H9 (cell line): ENCODE data around the gene FLRT2. TPM values are rescaled to one million over a fixed set of nuclear protein-coding genes. Genes with fewer than 3 reads are reported as not detected.
A peak's percentile ranks its signal among the peaks of the same experiment; 100 is the strongest.

ENCODE experiments used
- DNase-seq: peaks from one replicate; pipeline ENCODE4 v3.0.0-alpha.2; 2017
- H2AFZ ChIP-seq: one replicate; pipeline ENCODE4 v1.6.1; 2013; ENCODE audit warnings: mild to moderate bottlenecking, low read length, control low read depth, moderate library complexity
- H2AK5ac ChIP-seq: 2 replicates; pipeline ENCODE4 v1.6.1; 2013; ENCODE audit warnings: low read length, control low read depth, mixed read lengths; ENCODE audit not compliant: insufficient read length
- H2BK120ac ChIP-seq: one replicate; pipeline ENCODE4 v1.6.1; 2013; ENCODE audit warnings: low read depth, mild to moderate bottlenecking, low read length, control low read depth, inconsistent platforms; ENCODE audit not compliant: poor library complexity, severe bottlenecking
- H2BK12ac ChIP-seq: 2 replicates; pipeline ENCODE4 v1.6.1; 2013; ENCODE audit warnings: low read length, control low read depth, mixed read lengths, low read depth; ENCODE audit not compliant: insufficient read length
- H2BK15ac ChIP-seq: 2 replicates; pipeline ENCODE4 v1.6.1; 2013; ENCODE audit warnings: low read depth, low read length, control low read depth
- H2BK20ac ChIP-seq: one replicate; pipeline ENCODE4 v1.6.1; 2013; ENCODE audit warnings: low read depth, mild to moderate bottlenecking, low read length, control low read depth, inconsistent platforms; ENCODE audit not compliant: poor library complexity, severe bottlenecking
- H2BK5ac ChIP-seq: 2 replicates; pipeline ENCODE4 v1.6.1; 2013; ENCODE audit warnings: low read length, control low read depth, mixed read lengths; ENCODE audit not compliant: insufficient read length
- H3K14ac ChIP-seq: 2 replicates; pipeline ENCODE4 v1.6.1; 2013; ENCODE audit warnings: low read length, control low read depth; ENCODE audit not compliant: insufficient read depth
- H3K18ac ChIP-seq: 2 replicates; pipeline ENCODE4 v1.6.1; 2013; ENCODE audit warnings: low read depth, mild to moderate bottlenecking, mixed read lengths, low read length, control low read depth; ENCODE audit not compliant: insufficient read length
- H3K23ac ChIP-seq: 2 replicates; pipeline ENCODE4 v1.6.1; 2013; ENCODE audit warnings: low read length, control low read depth, mixed read lengths, low read depth; ENCODE audit not compliant: insufficient read length
- H3K23me2 ChIP-seq: 2 replicates; pipeline ENCODE4 v1.6.1; 2013; ENCODE audit warnings: low read depth, mild to moderate bottlenecking, mixed read lengths, low read length, control low read depth; ENCODE audit not compliant: insufficient read length, poor library complexity, severe bottlenecking
- H3K27ac ChIP-seq: 2 replicates; pipeline ENCODE4 v1.5.1; 2013; ENCODE audit warnings: low read length, control low read depth, mixed read lengths, low read depth; ENCODE audit not compliant: insufficient read length
- H3K27me3 ChIP-seq: 2 replicates; pipeline ENCODE4 v1.6.1; 2013; ENCODE audit warnings: low read length, control low read depth, inconsistent platforms; ENCODE audit not compliant: insufficient read depth
- H3K4ac ChIP-seq: 2 replicates; pipeline ENCODE4 v1.6.1; 2013; ENCODE audit warnings: low read depth, mild to moderate bottlenecking, control low read depth, inconsistent platforms, low read length, moderate library complexity
- H3K4me1 ChIP-seq: 2 replicates; pipeline ENCODE4 v1.6.1; 2013; ENCODE audit warnings: low read length, control low read depth, inconsistent platforms; ENCODE audit not compliant: insufficient read depth
- H3K4me2 ChIP-seq: 2 replicates; pipeline ENCODE4 v1.6.1; 2013; ENCODE audit warnings: low read length, control low read depth, mixed read lengths; ENCODE audit not compliant: insufficient read length, insufficient read depth
- H3K56ac ChIP-seq: 2 replicates; pipeline ENCODE4 v1.6.1; 2013; ENCODE audit warnings: low read depth, mild to moderate bottlenecking, mixed read lengths, low read length, control low read depth; ENCODE audit not compliant: insufficient read length
- H3K79me1 ChIP-seq: 2 replicates; pipeline ENCODE4 v1.6.1; 2013; ENCODE audit warnings: low read depth, mild to moderate bottlenecking, moderate library complexity, low read length, control low read depth, inconsistent platforms; ENCODE audit not compliant: insufficient read depth, poor library complexity, severe bottlenecking
- H3K79me2 ChIP-seq: 2 replicates; pipeline ENCODE4 v1.6.1; 2013; ENCODE audit warnings: low read length, control low read depth, inconsistent platforms; ENCODE audit not compliant: insufficient read depth
- H3K9ac ChIP-seq: 2 replicates; pipeline ENCODE4 v1.6.1; 2013; ENCODE audit warnings: low read length, control low read depth, mixed read lengths; ENCODE audit not compliant: insufficient read length; ENCODE audit errors: extremely low read depth
- H3K9me3 ChIP-seq: one replicate; pipeline ENCODE4 v1.6.1; 2013; ENCODE audit warnings: low read depth, low read length, inconsistent platforms; ENCODE audit not compliant: control insufficient read depth
- H3T11ph ChIP-seq: one replicate; pipeline ENCODE4 v1.6.1; 2013; ENCODE audit warnings: mild to moderate bottlenecking, low read length, control low read depth, inconsistent platforms
- H4K20me1 ChIP-seq: one replicate; pipeline ENCODE4 v1.6.1; 2013; ENCODE audit not compliant: control insufficient read depth, insufficient read length, insufficient read depth
- H4K5ac ChIP-seq: 2 replicates; pipeline ENCODE4 v1.6.1; 2013; ENCODE audit warnings: low read depth, mild to moderate bottlenecking, mixed read lengths, low read length, control low read depth; ENCODE audit not compliant: insufficient read length
- H4K8ac ChIP-seq: replicated peaks from 2 replicates; pipeline ENCODE4 v1.6.1; 2013; ENCODE audit warnings: low read length, control low read depth, mixed read lengths, low read depth; ENCODE audit not compliant: insufficient read length
- H4K91ac ChIP-seq: 2 replicates; pipeline ENCODE4 v1.6.1; 2013; ENCODE audit warnings: low read depth, mild to moderate bottlenecking, moderate library complexity, mixed read lengths, low read length, control low read depth; ENCODE audit not compliant: insufficient read length
- H3K27ac Mint-ChIP-seq, 3 experiments: 2 replicates in 2 of 3; 3 replicates in 1 of 3; pipeline ENCODE4 v1.8.0; 2020 to 2021; ENCODE audit warnings: mixed read lengths in 3 of 3, mild to moderate bottlenecking in 1 of 3, moderate library complexity in 1 of 3
- H3K27me3 Mint-ChIP-seq: 2 replicates; pipeline ENCODE4 v1.8.0; 2021; ENCODE audit warnings: low read depth, mild to moderate bottlenecking, moderate library complexity, mixed read lengths
- H3K36me3 Mint-ChIP-seq, 3 experiments: 2 replicates in 2 of 3; 3 replicates in 1 of 3; pipeline ENCODE4 v1.8.0; 2020 to 2021; ENCODE audit warnings: low read depth in 3 of 3, mixed read lengths in 3 of 3; ENCODE audit not compliant: insufficient read depth in 1 of 3
- H3K4me1 Mint-ChIP-seq, 2 experiments: 2 replicates each; pipeline ENCODE4 v1.8.0; 2020; ENCODE audit warnings: mixed read lengths in 2 of 2
- H3K4me3 Mint-ChIP-seq, 2 experiments: 2 replicates in 1 of 2; 3 replicates in 1 of 2; pipeline ENCODE4 v1.8.0; 2020 to 2021; ENCODE audit warnings: mild to moderate bottlenecking in 2 of 2, mixed read lengths in 2 of 2, moderate library complexity in 1 of 2
- H3K9me3 Mint-ChIP-seq, 2 experiments: 2 replicates in 1 of 2; 3 replicates in 1 of 2; pipeline ENCODE4 v1.8.0; 2020; ENCODE audit warnings: mild to moderate bottlenecking in 2 of 2, mixed read lengths in 2 of 2, moderate library complexity in 1 of 2
- WGBS: extraction: QIAGEN DNeasy Blood & Tissue Kit; methylation state at CpG from one replicate; pipeline ENCODE4 v1.1.7; 2013; ENCODE audit warnings: missing lambda C conversion rate, low lambda C conversion rate, mixed read lengths; ENCODE audit not compliant: insufficient read length; ENCODE audit errors: extremely low coverage; 5-methylcytosine and 5-hydroxymethylcytosine counted together
- total RNA-seq: library from RNA; stranded (reverse); gene quantifications from 2 replicates; pipeline ENCODE4 v1.2.1, GENCODE V29; 2021
- TF ChIP-seq, protein P1 (sequence below): fragments of 200-600 bp; sonication (generic); conservative IDR thresholded peaks from 3 replicates; pipeline ENCODE4 v1.8.0; 2021; ENCODE audit warnings: antibody characterized with exemption, mild to moderate bottlenecking

The FLRT2 gene
- total RNA-seq, 1 experiment from 2014 or later = 3.3 TPM

DNA sequence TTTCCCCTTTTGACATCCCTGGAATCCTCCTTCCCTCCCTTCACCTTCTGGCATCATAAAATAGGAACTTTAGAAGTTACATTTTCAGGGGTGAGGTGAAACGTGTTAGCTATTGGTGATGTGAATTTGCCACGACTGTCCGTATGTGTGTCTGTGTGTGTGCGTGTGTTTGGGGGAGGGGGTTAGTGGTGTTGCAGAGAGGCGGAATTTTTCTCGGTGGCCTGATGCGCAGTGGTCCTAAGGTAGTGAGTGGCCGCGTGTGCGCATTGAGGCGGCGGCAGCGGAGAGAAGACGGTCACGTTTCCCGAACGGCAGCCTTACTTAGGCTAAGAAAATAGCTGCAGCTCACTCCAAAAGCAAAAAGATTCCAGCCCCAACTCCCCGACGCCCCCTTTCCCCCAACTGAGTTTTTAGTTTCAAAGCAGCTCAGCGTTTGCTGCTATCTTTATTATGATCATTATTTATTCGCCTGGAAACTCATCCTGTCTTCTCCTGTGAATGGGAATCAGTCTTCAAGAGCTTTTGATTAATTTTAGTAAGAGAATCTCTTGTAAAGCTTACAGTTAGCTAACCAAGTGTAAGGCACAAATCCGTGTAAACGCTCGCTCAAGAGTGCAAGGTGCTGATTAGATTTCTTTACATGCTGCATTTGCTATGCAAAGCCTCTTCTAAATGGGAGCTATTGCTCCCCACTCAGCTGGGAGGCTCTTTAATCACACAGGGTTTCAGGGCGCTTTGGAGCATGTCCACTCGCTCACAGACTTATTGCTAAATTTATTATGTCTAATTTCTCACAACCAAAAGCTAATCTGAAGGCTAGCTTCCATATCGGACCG lies 4.7 kb downstream of the FLRT2 start:
- peaks cover 55% of the 10 kb centered on the region in 2 experiments for H3K4me1 Mint-ChIP-seq
- no peak overlapping the region for H2BK20ac ChIP-seq
- no peak overlapping the region for H4K5ac ChIP-seq
- whole genome bisulfite sequencing = no CpG with 5 or more reads among the region's 28 CpGs
- no peaks in the 10 kb centered on the region for H3K9me3 ChIP-seq
- H4K20me1 ChIP-seq = no peaks in the 10 kb centered on the region
- no peak overlapping the region for H3K9ac ChIP-seq
- no peaks in the 10 kb centered on the region for H3K79me2 ChIP-seq
- no peaks in the 10 kb centered on the region; a peak in 1 of 7 replicates for H3K36me3 Mint-ChIP-seq
- TF ChIP-seq, protein P1, sequence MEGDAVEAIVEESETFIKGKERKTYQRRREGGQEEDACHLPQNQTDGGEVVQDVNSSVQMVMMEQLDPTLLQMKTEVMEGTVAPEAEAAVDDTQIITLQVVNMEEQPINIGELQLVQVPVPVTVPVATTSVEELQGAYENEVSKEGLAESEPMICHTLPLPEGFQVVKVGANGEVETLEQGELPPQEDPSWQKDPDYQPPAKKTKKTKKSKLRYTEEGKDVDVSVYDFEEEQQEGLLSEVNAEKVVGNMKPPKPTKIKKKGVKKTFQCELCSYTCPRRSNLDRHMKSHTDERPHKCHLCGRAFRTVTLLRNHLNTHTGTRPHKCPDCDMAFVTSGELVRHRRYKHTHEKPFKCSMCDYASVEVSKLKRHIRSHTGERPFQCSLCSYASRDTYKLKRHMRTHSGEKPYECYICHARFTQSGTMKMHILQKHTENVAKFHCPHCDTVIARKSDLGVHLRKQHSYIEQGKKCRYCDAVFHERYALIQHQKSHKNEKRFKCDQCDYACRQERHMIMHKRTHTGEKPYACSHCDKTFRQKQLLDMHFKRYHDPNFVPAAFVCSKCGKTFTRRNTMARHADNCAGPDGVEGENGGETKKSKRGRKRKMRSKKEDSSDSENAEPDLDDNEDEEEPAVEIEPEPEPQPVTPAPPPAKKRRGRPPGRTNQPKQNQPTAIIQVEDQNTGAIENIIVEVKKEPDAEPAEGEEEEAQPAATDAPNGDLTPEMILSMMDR = no peak
- H3K27ac Mint-ChIP-seq = no peak overlapping the region
- no peak overlapping the region for H2BK12ac ChIP-seq
- no peak overlapping the region for H2BK120ac ChIP-seq
- peak overlapping the region; percentile 53 for H3K4me2 ChIP-seq
- H3K4ac ChIP-seq = no peak overlapping the region
- peak overlapping the region; percentile 68 to 83 for H3K4me3 Mint-ChIP-seq
- H2BK5ac ChIP-seq = no peak overlapping the region
- no peak overlapping the region for H2AK5ac ChIP-seq
- H3T11ph ChIP-seq = no peak overlapping the region
- H3K14ac ChIP-seq = no peak overlapping the region
- no peak overlapping the region for H3K56ac ChIP-seq
- H4K8ac ChIP-seq = no peak overlapping the region
- peaks cover 2 to 5% of the 10 kb centered on the region in 2 experiments; a peak in 2 of 5 replicates for H3K9me3 Mint-ChIP-seq
- no peak overlapping the region for H2BK15ac ChIP-seq
- H3K27ac ChIP-seq = no peak overlapping the region
- DNase-seq = peak; percentile 33
- no peaks in the 10 kb centered on the region for H3K79me1 ChIP-seq
- H2AFZ ChIP-seq = no peak overlapping the region
- H3K23ac ChIP-seq = no peak overlapping the region
- no peak overlapping the region for H3K18ac ChIP-seq
- peaks cover 72% of the 10 kb centered on the region for H3K27me3 Mint-ChIP-seq
- no peak overlapping the region for H4K91ac ChIP-seq
- H3K4me1 ChIP-seq = peaks cover 7% of the 10 kb centered on the region; the same call in 1 of the 2 replicates
- peaks cover 42% of the 10 kb centered on the region for H3K23me2 ChIP-seq
- H3K27me3 ChIP-seq = peaks cover 44% of the 10 kb centered on the region
